ENCODE results near the gene FNDC10. TPM values are rescaled to one million over a fixed set of nuclear protein-coding genes. Genes with fewer than 3 reads are reported as not detected.
"Not testable (repeated sequence)": the region's sequence is repeated elsewhere in the genome, so short reads cannot be mapped to it uniquely, and the experiment has no call there.

Gene FNDC10
- total RNA-seq, 1 donor from 2014 or later = 11.9 TPM

DNA sequence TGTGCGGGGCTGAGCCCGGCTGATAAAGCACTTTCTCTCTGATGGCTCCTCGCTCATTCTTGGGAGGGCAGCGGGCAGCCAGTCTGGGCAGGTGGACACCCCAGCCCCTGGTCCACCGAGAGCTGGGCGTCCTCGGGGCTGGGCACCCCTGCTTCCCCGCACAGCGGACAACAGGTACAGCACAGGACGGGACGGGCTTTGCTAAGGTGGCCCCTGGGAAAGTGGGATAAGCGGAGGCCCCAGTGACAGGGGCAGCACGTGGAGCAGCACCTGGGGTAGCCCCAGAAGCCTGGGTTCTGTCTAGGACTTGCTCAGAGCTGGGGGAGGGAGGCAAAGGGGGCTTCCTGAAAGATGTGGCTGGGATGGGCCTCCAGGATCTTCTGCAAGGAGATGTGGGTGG lies 34.7 kb upstream of the FNDC10 start:
- not testable (repeated sequence) for H3K36me3 Mint-ChIP-seq (ENCODE audit: unreplicated experiment); H3K4me1 Mint-ChIP-seq (ENCODE audit: low read depth, unreplicated experiment); H3K27ac Mint-ChIP-seq (ENCODE audit: unreplicated experiment); H3K9me3 Mint-ChIP-seq (ENCODE audit: unreplicated experiment); H3K4me3 Mint-ChIP-seq (ENCODE audit: unreplicated experiment); DNase-seq; H3K27me3 Mint-ChIP-seq (ENCODE audit: unreplicated experiment)

DNA sequence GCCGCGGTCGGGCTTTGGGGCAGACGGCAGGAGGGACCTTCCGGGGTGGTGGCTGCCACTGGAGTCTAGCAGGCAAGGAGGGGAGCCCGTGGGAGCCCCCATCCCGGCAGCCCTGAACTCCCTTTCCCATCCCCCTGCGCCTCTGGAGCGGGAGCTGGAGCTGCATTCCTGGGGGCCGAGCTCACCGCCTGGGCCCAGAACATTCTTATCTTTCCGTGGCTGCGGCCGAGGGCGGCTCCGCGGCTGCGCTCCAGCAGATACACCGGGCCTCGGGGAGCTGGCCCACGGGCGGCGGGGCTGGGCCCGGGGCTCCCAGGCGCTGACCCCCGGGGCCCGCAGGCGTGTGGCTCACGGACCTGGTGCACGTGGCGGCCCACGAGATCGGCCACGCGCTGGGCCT lies 33.5 kb upstream of the FNDC10 start:
- not testable (repeated sequence) for H3K4me1 Mint-ChIP-seq (ENCODE audit: low read depth, unreplicated experiment); DNase-seq; H3K9me3 Mint-ChIP-seq (ENCODE audit: unreplicated experiment); H3K27ac Mint-ChIP-seq (ENCODE audit: unreplicated experiment); H3K4me3 Mint-ChIP-seq (ENCODE audit: unreplicated experiment); H3K27me3 Mint-ChIP-seq (ENCODE audit: unreplicated experiment); H3K36me3 Mint-ChIP-seq (ENCODE audit: unreplicated experiment)

DNA sequence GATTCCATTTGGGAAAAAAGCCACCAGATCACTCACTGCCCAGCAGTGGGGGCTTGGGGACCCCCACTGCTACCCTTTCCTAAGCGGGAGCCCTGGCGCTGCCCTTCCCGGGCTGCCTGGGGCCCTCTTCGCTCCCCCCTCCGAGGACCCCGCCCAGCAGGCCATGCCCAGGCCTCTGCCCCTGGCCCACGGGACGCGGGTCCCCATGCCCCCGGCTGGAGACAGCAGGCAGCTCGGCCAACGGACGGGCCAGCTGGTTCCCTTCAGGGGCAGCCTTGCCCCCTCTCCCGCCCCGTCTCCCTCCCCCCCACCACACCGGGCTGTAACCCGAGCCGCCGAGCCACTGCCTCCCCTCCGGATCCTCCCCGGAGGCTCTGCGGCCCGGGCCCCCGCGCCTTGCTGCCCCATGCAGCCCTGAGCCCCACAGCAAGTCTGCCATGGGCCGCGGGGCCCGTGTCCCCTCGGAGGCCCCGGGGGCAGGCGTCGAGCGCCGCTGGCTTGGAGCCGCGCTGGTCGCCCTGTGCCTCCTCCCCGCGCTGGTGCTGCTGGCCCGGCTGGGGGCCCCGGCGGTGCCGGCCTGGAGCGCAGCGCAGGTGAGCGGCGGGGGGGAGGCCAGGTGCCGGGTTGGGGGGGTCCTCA lies 32.0 kb upstream of the FNDC10 start, which contains the start of gene MMP23B:
Gene MMP23B, plus strand, starts transcription at position 392 of the 639 bp plus-strand sequence. Its CDS starts 46 bp downstream, at position 438.
- peak; percentile 76 for DNase-seq
- H3K27ac Mint-ChIP-seq (ENCODE audit: unreplicated experiment) = peak within 1 kb of the TSS; percentile 86
- TF ChIP-seq, protein P1, sequence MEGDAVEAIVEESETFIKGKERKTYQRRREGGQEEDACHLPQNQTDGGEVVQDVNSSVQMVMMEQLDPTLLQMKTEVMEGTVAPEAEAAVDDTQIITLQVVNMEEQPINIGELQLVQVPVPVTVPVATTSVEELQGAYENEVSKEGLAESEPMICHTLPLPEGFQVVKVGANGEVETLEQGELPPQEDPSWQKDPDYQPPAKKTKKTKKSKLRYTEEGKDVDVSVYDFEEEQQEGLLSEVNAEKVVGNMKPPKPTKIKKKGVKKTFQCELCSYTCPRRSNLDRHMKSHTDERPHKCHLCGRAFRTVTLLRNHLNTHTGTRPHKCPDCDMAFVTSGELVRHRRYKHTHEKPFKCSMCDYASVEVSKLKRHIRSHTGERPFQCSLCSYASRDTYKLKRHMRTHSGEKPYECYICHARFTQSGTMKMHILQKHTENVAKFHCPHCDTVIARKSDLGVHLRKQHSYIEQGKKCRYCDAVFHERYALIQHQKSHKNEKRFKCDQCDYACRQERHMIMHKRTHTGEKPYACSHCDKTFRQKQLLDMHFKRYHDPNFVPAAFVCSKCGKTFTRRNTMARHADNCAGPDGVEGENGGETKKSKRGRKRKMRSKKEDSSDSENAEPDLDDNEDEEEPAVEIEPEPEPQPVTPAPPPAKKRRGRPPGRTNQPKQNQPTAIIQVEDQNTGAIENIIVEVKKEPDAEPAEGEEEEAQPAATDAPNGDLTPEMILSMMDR (IDR thresholded peaks at IDR 0.05; ENCODE audit: partially characterized antibody, unreplicated experiment) = no peak
- H3K4me3 Mint-ChIP-seq (ENCODE audit: unreplicated experiment) = peak within 1 kb of the TSS; percentile 83
- peaks cover 7% of the 10 kb centered on the region for H3K9me3 Mint-ChIP-seq (ENCODE audit: unreplicated experiment)
- no peaks in the 10 kb centered on the region for H3K4me1 Mint-ChIP-seq (ENCODE audit: low read depth, unreplicated experiment)
- peaks cover 10% of the 10 kb centered on the region for H3K27me3 Mint-ChIP-seq (ENCODE audit: unreplicated experiment)
- no peaks in the 10 kb centered on the region for H3K36me3 Mint-ChIP-seq (ENCODE audit: unreplicated experiment)

DNA sequence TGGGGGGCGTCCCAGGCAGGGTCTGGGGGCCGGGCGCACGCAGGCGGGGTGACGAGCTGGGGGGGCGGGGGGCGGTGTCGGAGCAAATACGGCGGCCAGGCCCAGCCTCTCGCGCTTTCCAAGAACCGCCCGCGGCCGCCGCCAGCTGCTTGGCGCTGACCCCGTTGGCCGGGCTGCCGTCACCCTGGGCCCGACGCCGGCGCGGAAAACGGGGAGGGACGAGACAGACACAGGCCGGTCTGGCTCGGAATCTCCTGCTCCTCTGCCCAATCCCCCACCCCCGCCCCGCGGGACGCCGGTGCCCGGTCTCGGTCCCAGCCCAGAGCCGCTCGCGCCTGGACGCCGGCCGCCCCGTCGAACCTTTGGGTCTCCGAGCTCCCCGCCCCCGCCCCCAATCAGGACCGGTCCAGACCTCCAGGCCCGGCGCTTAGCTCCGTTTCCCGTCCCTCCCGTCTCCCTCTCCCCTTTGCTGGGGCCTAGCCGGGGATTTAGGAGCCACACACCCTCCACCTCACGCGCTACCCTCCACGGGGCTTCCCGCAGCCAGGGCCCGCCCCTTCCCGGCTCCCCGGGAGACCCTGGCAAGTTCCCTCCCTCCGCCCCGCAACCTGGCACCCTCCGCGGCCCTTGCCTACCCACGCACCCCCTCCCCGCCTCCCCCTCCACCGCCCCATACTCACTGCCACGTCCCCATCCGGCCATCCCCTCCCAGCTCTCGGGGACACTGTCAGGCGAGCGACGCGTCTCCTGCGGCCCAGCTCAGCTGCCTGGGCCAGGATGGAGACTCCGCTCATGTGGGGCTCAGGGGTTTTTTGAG lies 31.2 kb upstream of the FNDC10 start:
- TF ChIP-seq, protein P1 (IDR thresholded peaks at IDR 0.05; ENCODE audit: partially characterized antibody, unreplicated experiment) = no peak
- H3K27me3 Mint-ChIP-seq (ENCODE audit: unreplicated experiment) = peaks cover 10% of the 10 kb centered on the region
- no peaks in the 10 kb centered on the region for H3K4me1 Mint-ChIP-seq (ENCODE audit: low read depth, unreplicated experiment)
- peak overlapping the region; percentile 83 for H3K4me3 Mint-ChIP-seq (ENCODE audit: unreplicated experiment)
- peak; percentile 81 for DNase-seq
- H3K36me3 Mint-ChIP-seq (ENCODE audit: unreplicated experiment) = no peaks in the 10 kb centered on the region
- H3K27ac Mint-ChIP-seq (ENCODE audit: unreplicated experiment) = peak overlapping the region; percentile 86
- H3K9me3 Mint-ChIP-seq (ENCODE audit: unreplicated experiment) = peaks cover 7% of the 10 kb centered on the region

DNA sequence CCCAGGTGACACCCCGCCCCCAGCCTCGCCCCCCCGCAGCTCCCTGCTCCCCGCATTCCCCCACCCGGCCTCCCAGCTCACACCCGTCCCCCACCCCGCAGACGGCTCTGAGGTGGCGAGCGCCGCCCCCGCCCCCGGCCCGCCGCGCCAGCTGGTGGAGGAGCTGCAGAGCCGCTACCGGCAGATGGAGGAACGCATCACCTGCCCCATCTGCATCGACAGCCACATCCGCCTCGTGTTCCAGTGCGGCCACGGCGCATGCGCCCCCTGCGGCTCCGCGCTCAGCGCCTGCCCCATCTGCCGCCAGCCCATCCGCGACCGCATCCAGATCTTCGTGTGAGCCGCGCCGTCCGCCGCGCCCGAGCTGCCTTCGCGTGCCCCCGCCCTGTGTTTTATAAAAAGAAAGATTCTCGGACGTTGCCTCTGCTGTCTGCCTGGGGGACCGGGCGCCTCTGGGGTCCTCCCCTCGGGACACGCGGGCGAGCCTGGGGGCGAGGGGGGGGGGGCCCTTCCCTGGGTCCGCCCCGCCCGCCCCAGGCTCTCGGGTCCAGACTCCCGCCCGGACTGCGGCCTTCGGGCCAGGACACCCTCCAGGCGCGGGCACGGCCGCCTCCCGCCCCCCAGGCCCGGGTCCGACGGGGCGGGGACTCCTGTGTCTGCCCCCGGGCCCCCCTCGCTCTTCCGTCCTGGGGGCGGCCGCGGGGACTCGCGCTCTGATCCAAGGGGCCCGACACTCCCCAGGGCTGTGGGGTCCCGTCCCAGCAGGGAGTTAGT lies 30.4 kb upstream of the FNDC10 start:
- peak; percentile 98 for DNase-seq
- Mint-ChIP-seq H3K9me3 (ENCODE audit: unreplicated experiment) (peaks cover 9% of the 10 kb centered on the region), H3K4me1 (ENCODE audit: low read depth, unreplicated experiment) (peaks cover 2% of the 10 kb centered on the region), H3K36me3 (ENCODE audit: unreplicated experiment) (no peaks in the 10 kb centered on the region), H3K27ac (ENCODE audit: unreplicated experiment) (peak overlapping the region; percentile 90), H3K4me3 (ENCODE audit: unreplicated experiment) (peak overlapping the region; percentile 85), H3K27me3 (ENCODE audit: unreplicated experiment) (peaks cover 10% of the 10 kb centered on the region)
- TF ChIP-seq, protein P1 (IDR thresholded peaks at IDR 0.05; ENCODE audit: partially characterized antibody, unreplicated experiment) = no peak

All from glutamatergic neuron (in vitro differentiated cells).